GM12873 (cell line): ENCODE measurements around the gene ADAM19.

Experiments used
- TF ChIP-seq, protein P1 (sequence below): IDR thresholded peaks from 2 replicates; pipeline ENCODE4 v1.5.1; 2012; ENCODE audit warnings: low read depth, mild to moderate bottlenecking, moderate library complexity, low read length, control low read depth; ENCODE audit not compliant: insufficient read depth; ENCODE audit errors: missing control alignments

The ADAM19 gene

GRCh38 chr5:157549283-157549629 lies 26.3 kb downstream of the ADAM19 start:
- TF ChIP-seq, protein P1, sequence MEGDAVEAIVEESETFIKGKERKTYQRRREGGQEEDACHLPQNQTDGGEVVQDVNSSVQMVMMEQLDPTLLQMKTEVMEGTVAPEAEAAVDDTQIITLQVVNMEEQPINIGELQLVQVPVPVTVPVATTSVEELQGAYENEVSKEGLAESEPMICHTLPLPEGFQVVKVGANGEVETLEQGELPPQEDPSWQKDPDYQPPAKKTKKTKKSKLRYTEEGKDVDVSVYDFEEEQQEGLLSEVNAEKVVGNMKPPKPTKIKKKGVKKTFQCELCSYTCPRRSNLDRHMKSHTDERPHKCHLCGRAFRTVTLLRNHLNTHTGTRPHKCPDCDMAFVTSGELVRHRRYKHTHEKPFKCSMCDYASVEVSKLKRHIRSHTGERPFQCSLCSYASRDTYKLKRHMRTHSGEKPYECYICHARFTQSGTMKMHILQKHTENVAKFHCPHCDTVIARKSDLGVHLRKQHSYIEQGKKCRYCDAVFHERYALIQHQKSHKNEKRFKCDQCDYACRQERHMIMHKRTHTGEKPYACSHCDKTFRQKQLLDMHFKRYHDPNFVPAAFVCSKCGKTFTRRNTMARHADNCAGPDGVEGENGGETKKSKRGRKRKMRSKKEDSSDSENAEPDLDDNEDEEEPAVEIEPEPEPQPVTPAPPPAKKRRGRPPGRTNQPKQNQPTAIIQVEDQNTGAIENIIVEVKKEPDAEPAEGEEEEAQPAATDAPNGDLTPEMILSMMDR: no peak

DNA sequence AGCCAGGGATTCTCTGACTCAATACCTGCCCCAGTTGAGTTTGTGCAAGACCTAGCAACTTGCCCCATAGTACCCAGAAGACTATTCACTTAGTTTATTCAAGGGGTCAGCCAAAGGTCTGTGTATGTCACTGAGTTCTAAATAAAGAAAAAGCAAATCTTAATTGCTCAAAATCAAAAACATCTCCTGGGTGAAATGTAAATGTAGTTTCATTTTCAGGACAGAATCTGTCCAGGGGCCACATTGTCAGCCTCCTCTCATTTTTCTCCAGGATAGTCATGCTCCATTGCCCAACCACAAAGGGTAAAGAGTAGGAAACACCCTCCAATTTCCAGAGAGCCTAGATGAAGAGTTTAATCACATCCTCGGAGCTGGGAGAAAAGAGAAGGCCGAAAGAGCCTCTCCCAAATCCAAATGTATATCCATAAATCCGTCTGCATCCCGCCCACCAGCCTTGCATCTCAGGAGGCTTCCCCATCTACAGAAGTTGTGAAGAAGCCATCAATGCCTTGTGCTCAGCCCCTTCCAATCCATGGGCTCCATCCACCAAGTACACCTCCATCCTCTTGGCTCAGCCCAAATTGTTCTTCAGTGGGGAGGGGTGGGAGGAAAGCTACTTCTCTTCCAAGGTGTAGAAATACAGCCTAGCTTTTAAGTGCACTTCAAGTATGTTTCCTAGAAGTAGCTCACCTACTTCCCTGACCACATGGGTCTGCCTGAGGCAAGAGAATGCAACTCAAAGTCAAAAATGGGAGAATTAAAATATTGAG lies 26.9 kb downstream of the ADAM19 start:
- TF ChIP-seq, protein P1: no peak

DNA sequence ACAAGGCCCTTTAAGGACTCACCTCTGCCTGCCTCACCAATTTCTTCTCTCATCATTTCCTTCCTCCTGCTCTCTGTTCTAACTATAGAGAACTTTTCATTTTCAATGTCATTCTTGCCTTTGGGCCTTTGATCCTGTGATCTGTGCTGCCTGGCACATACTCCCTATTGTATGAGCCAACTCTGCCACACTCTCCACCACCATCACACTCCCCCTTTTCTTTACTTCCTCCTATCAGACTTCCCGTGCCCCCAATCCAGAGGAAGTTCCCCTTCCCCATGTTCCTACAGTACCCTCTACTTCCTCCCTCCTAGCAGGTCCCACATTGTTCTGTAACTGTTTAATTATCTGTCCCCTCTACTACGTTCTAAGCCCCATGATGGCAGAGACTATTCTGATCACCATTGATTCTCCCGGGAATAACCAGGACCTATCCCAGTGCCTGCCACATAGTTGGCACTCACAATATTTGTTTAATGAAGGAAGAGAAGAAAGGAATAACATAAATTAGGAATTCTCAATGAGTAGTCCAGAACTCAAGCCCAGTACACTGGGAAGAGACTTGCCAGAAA lies 27.5 kb downstream of the ADAM19 start:
- TF ChIP-seq, protein P1: no peak

DNA sequence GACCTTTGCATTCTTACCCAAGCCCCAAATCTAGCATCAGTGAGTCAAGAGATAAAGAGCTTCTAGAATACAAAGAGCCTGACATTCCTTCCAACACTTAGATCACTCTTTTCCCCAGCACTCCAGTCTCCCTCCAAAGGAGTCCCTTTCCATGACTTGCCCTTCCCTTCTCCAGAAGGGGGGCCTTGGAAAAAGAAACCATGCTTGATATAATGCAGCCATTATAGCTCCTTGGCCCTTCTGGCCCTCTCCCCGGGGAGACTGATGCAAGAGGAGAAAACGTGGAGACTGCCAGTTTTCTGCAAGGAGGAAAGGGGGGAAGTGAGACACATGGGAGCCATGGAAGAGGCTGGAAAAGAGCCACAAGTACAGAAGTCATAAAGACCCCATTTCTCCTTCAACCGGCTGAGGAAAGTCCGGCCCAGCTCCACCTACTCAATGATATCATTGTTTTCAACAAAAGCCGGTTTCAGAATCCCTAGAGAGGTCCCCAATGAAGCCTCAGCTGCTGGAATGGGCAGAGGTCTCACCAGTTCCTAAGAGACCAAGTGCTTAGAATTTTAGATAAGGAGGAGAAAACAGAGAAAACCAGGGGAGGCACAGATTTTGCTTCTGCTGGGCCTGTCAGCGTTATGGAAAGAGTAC lies 29.0 kb downstream of the ADAM19 start:
- TF ChIP-seq, protein P1: no peak

GRCh38 chr5:157545610-157546310 lies 29.8 kb downstream of the ADAM19 start:
- TF ChIP-seq, protein P1: no peak

DNA sequence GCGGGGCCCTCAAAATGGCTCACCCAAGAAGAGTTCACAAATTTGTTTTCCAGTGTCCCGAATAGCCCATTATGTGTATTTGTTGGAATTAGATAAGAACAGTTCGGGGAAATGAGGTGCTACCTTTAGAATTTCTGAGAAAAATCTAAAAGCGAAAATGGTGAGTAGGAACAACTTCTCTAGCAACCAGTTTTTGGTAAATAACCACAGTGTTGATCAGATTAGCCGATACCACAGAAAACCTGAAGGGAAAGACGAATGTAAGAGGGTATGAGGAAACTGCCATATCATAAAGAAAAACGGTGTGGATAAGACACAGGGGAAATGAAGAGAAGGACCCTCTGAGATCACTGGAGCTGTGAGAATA lies 31.0 kb downstream of the ADAM19 start:
- TF ChIP-seq, protein P1: no peak

- TF ChIP-seq, protein P1: no peak
Observed at GRCh38 chr5:157543825-157544622, 31.6 kb downstream of the ADAM19 start.
